AG10803 (cell line): ENCODE measurements around the gene CCL18.
"Not testable (repeated sequence)": the region's sequence is repeated elsewhere in the genome, so short reads cannot be mapped to it uniquely, and the experiment has no call there.

Experiments
- DNase-seq: peaks from one replicate; pipeline ENCODE4 v3.0.0; 2010; ENCODE audit warnings: low read depth
- H3K4me3 ChIP-seq: 2 replicates; pipeline ENCODE4 v1.5.1; 2011; ENCODE audit warnings: mild to moderate bottlenecking, low read length, control low read depth
- CTCF ChIP-seq: conservative IDR thresholded peaks from 2 replicates; pipeline ENCODE4 v1.5.1; 2011; ENCODE audit warnings: mild to moderate bottlenecking, low read length, control low read depth, inconsistent platforms

CCL18 gene

DNA sequence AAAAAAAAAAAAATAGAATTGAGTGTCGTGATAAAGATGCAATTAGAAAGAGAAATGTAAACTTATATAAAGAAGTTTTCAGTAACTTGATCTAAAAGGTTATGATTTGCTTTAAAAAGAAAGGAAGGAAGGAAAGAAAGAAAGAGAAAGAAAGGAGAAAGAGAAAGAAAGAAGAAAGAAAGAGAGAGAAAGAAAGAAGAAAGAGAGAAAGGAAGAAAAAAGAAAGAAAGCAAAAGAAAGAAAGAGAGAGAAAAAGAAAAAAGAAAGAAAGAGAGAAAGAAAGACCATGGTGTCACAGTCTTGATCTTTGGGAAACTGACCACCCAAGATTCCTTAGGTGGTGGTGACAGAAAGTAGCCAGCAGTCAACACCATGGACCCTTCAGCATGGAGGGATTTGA is 30.2 kb downstream of the CCL18 start:
- no peak for TF ChIP-seq CTCF
- DNase-seq, result no peak
- no peak overlapping the region for H3K4me3 ChIP-seq

DNA sequence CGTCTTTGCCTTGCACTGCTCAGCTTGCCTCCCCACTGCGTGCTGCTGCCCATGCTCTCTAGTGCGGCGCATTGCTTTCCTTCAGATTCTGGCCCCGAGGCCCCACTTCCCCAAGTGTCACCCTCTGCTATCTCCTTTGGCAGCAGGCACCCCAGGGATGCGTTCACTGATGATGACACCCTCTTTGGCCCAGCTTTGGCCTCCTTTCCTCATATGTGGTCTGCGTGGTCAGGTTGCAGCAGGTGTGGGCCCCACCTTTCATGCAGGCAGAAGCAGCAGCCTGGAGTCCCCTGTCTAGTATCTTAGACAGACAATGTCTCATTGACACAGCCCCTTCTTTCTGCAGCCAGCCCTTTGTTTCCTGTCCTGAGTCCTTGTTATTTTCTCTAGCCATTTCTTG is 30.7 kb downstream of the CCL18 start:
- no peak for DNase-seq
- TF ChIP-seq CTCF, result no peak
- no peak overlapping the region for H3K4me3 ChIP-seq

GRCh38 chr17:36095992-36096391 is 31.9 kb downstream of the CCL18 start:
- no peak for TF ChIP-seq CTCF
- DNase-seq, result no peak
- H3K4me3 ChIP-seq, result no peak overlapping the region

GRCh38 chr17:36099004-36099403 is 34.9 kb downstream of the CCL18 start:
- H3K4me3 ChIP-seq, DNase-seq: not testable (repeated sequence)

- H3K4me3 ChIP-seq, DNase-seq: not testable (repeated sequence)
These were observed 39.4 kb downstream of the CCL18 start, which contains the start of gene CCL4 for GRCh38 chr17:36103401-36103975. Gene CCL4, plus strand, starts transcription at chr17:36103827. Its CDS starts 79 bp downstream, at chr17:36103906.

DNA sequence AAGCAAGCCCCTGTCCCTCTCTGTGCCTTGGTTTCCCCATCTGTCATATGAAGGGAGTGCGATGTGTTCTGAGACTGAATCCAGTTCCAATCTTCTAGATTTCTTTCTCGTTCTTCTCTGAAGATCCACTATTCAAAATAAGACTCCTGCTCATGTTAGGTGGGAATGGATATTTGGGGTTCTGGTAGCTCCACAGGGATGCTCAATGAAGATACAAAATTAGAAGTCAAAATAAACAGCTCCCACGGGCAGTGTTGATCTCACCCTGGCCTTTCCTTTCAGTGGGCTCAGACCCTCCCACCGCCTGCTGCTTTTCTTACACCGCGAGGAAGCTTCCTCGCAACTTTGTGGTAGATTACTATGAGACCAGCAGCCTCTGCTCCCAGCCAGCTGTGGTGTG is 40.2 kb downstream of the CCL18 start:
- not testable (repeated sequence) for H3K4me3 ChIP-seq, DNase-seq

DNA sequence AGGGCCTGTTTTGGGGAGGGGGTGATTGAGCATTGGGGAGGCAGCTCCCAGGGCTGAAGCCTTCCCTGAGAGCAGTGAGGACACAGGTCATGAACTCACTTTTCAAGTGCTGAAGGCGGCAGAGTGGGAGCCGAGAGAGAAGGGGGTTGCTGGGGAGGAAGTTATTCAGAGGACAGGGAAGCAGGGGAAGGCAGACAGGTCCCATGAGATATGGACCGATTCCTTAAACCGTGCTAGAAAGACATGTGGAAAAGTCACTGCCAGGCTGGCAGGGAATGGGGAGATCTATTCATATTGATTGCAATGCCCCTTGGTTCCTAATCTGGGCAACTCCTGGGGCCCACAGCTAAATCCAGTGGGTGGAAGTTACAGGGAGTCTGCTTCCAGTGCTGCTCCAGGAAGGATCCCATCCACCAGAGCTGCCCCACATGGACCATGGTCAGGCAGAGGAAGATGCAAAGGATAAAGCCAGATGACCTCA is 40.7 kb downstream of the CCL18 start:
- H3K4me3 ChIP-seq, result no peak overlapping the region
- no peak for TF ChIP-seq CTCF
- no peak for DNase-seq

- H3K4me3 ChIP-seq, result no peak overlapping the region
- no peak for DNase-seq
- no peak for TF ChIP-seq CTCF
These were observed 41.9 kb downstream of the CCL18 start for GRCh38 chr17:36105781-36106492.
